Ammon's horn (tissue), 1 donor: ENCODE results near the gene RAB34.

Experiments used
- DNase-seq: peaks from one replicate; pipeline ENCODE4 v3.0.0-alpha.2; 2016; ENCODE audit warnings: low spot score

Gene RAB34

GRCh38 chr17:28712032-28712704, 5.5 kb downstream of the RAB34 start:
- no peak for DNase-seq

GRCh38 chr17:28711723-28712031, 6.0 kb downstream of the RAB34 start, which contains the start of gene PROCA1:
PROCA1 (minus strand) TSS chr17:28711888; CDS start chr17:28711660, 228 bp downstream.
- no peak for DNase-seq

- peak; percentile 86 for DNase-seq
Measured at GRCh38 chr17:28710861-28711722, 6.6 kb downstream of the RAB34 start.

- DNase-seq = no peak
Measured at GRCh38 chr17:28707339-28707720, 10.3 kb downstream of the RAB34 start.

- DNase-seq = no peak
Measured at GRCh38 chr17:28706471-28707338, 11.0 kb downstream of the RAB34 start.

DNA sequence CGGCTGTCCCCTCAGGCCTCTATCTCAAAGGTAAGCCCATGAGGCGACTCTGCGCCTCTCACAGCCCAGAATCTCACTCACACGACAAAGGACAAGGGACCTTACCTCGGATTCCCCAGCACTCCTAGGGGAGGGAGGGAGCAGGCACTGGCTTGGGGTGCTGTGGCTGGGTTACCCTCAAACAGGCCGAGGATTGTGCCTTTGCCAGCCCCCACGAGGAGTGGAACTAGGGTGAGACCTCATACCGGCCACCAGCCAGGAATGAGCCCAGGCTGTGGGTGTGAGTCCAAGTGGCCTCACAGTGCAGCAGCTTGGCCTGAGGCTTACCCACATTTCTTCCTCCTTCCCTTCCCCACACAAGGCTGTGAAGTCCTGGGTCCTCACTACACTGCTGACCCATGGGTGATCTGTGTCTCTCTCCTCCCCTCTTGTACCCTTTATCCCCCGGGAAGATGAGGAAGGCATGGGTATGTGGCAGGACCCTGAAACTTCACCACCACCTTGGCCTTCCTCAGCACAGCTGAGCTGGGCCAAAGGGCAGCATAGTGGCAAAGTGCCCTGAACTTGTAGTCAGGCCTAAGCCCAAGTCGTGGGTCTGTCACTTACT, 11.8 kb downstream of the RAB34 start:
- no peak for DNase-seq

DNA sequence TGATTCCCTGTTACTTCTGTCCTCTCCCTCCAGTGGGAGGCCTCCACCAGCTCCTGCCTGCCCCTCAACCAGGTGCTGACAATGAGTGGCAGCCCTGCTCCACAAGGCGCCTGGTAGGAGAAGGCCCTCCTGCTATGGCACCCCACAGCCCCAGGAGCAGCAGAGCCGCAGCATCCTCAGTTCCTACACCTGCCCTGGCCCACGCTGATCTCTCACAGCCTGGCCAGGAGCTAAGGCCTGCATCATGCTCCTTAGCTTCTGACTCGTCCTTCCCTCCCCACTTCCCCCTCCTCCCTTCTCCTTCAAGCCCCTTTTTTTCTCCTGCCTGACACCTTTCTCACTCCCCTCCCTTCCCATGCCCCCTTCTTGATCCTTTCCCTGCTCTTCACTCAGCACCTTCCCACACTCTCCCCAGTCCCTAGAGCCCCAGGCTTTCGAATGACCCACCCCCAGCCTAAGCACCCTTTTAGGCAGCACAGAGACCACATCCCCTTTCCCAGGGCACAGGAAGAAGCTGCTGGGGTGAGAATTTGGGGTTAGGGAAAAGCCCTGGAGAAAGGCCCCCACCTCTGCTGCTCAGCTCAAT, 12.5 kb downstream of the RAB34 start:
- DNase-seq = no peak

DNA sequence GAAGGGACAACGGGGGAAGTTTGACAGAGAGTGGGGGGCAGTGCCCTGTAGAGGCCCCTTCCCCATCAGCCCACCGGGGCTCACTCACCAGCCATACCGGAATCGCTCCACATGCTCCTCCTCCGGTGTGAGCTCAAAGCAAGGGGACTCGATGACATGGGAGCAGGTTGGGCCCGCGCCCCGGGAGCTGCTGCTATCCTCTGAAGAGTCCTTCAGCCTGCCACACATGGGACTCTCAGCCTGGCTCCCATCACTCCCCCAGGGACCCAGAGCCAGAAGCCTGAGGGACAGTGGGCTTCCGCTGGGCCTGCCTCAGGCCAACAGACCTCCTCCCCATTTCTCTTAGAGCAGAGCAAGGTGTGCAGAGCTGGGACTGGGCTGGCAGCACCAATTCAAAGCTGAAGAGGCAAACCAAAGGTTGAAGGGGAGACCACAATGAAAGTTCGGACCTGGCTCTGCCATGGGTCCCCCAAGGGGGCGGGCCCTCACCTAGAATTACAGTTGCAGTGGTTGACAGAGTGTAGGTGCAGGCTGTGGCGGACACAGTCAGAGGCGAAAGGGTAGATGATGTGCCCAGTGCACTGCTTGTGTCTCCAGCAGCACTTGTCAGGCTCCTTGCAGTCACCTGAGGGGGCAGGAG, 13.3 kb downstream of the RAB34 start:
- DNase-seq = no peak

DNA sequence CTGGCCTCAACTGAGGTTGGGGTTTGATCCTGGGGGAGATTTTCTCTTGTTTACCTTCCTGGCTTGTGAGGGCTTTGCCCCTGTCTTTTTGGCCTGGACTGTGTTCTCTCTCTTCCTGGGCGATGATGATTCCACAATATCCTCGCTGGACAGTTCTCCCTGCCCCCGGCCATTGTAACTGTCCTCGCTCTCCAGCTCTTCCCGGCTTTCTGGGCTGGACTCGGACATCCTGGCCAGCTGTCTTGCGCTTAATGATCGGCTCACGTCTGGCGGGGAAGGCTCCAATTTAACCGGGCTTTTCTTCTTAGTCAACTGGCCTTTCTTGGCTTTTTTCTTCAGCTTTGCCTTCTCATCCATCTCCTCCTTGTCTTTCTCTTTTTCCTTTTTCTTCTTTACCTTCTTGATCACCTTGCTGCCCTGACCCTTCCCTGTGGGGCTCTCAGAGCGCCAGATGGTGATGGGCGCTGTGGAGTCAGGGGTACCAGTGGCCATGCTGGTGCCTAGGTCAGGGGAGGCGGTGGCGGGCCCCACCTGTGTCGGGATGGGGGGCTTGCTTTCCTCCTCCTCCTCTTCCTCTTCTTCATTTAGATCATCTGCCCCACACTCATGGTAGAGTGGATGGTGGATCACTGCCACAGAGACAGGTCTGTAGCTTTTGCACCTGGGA, 14.0 kb downstream of the RAB34 start:
- DNase-seq = no peak

GRCh38 chr17:28702752-28703150, 14.9 kb downstream of the RAB34 start:
- DNase-seq = no peak

DNA sequence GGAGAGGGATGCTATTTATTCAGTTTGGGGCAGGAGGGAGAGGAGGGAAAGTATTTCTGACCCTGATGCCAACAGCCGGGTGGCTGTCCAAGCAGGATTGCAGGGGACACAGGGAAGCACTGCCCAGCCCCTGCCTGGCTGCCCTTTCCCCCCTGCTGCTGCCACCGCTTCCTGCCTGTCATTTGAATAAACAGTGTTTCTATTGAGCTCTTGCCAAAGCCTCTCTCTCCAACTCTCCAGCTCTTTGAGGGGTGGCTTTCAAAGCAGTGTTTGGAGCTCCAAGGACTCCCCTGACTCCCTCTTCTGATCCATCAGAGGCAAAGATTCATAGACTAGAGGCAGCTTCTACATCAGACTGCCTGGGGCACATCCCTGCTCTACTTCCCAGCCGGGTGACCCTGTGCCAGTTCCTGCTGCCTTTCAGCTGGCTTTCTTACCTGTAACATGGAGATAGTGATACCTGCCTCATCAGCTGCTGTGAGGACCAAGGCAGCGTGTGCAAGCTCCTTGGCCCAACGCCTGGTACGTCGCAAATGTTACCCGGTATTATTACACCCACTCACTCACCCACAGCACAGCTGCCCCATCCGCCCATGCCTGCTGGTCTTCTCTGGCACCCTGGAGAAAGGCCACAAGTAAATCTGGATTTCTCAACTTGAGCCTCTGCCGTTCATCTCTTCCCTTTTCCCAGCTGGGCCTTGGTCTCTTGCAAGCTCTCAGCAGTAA, 15.5 kb downstream of the RAB34 start:
- peak; percentile 86 for DNase-seq

GRCh38 chr17:28700830-28701492, 16.7 kb downstream of the RAB34 start:
- DNase-seq = no peak

DNA sequence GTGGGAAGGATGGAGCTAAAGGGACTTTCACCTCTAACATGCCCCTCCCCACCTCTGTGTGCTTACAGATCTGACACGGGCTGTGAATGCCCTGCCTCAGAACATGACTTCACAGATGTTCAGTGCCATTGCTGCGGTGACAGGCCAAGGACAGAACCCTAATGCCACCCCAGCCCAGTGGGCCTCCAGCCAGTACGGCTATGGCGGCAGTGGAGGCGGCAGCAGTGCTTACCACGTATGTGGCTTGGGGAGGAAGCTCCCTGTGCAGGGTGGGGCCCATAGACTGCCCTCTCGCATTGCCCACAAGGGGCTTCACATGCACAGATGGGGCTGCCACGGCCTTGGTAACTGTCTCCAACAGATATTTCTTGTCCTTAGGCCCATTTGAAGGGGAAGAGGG, 17.4 kb downstream of the RAB34 start:
- no peak for DNase-seq

DNA sequence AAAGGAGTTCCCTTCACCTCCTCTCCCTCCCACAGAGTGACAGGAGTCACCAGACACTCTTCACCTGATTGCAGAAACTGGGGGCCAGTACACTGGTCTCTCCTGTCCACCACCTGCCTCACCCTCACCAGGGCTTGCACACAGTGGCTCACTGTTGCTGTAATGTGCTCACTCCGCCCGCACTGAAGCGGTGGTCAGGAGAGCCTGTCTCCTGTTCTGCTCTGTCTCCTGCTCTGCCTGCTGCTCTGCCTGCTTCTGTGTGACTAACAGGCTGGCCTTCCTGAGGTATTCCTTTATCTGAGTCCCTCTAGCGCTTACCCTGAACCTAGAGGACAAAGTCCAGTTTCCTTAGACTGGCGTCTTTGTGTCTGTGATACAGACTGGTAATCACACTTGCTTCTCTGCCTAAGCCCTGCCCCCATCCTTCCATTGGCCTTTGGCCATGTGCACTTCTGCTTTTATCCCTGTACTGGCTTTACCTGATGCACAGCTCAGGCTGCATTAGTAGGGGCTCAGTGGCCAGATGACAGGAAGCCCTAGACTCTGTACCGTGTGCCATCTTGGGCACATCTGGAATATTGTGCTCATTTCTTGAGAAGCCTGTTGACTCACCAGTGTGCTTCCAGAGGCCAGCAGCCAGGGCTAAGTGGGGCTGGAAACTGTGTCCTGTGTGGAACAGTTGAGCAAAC, 19.3 kb downstream of the RAB34 start:
- no peak for DNase-seq

DNA sequence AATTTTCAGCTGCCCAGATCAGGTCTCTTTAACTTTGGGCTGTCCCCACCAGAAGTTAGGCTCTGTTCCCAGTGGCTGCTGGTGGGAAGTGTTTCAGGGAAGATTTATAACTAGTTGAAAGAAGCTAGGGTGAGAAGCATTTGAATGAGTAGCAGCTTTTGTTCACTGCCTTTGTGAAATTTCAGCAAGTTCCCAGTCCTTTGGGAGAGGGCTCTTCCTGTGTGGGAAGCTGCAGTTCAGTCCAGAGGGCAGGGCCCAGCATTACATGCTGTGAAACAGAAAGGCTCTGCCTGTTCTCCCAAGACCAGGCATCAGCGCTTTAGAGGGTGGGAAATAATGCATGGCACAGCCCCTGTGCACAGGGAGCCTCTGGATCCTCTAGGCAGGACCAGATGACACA, 23.8 kb downstream of the RAB34 start:
- DNase-seq = no peak

DNA sequence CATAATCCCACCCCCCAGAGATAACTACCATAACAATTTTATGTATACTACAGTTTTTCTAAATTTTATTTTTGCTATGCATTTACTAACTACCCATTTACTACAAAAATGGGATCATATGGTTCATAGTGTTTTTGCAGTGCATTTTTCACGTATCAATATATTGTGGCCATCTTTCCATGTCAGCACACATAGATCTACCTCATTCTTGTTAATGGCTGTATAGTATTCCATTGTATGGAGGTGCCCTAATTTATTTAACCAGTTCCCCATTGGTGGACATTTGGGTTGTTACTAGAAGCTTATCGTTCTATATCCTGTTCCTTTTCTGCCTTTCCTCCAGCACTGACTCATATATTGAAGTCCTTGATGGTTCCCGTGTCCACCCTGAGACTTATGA, 28.7 kb downstream of the RAB34 start:
- no peak for DNase-seq

GRCh38 chr17:28688481-28688880, 29.2 kb downstream of the RAB34 start:
- no peak for DNase-seq

DNA sequence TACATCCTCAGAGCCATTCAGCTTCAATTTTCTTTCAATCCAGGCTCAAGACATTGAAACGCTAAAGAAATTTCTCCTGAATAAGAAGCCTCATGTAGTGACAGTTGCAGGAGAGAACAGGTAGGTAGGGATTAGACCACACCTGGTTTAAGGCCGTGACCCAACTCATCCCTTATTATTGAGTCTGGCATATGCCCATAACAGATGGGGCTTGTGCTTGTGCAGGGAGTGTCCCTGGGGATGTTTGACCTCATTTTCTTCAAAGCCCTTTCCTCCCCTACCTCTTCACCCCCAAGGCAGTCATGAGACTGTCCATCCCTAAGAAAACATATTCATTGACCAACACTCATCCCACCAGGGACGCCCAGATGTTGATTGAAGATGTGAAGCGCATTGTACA, 31.4 kb downstream of the RAB34 start:
- no peak for DNase-seq

DNA sequence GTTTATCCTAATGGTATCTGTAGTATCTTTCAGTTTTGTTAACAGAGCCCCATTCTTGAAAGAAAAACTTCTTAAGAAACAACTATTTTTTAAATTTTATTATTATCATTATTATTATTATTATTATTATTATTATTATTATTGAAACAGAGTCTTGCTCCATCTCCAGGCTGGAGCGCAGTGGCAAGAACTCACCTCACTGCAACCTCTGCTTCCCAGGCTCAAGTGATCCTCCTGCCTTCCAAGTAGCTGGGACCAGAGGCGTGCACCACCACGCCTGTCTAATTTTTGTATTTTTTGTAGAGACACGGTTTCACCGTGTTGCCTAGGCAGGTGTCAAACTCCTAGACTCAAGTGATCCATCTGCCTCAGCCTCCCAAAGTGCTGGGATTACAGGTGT, 32.3 kb downstream of the RAB34 start:
- no peak for DNase-seq
